Keratinocyte (primary cell): ENCODE data around the gene ANXA2R.

ENCODE experiments used
- EZH2 ChIP-seq: IDR thresholded peaks from one replicate; pipeline ENCODE4 v1.6.1; 2012; ENCODE audit warnings: inconsistent platforms, mild to moderate bottlenecking, low read length, moderate library complexity
- TF ChIP-seq, protein P1 (sequence below), 3 experiments: IDR thresholded peaks in 1 of 3; conservative IDR thresholded peaks in 1 of 3; optimal IDR thresholded peaks in 1 of 3; 2 replicates in 2 of 3; 3 replicates in 1 of 3; pipeline versions ENCODE3 to v1.5.1; 2011; ENCODE audit warnings: low read length in 3 of 3, mild to moderate bottlenecking in 3 of 3, moderate library complexity in 2 of 3, control low read depth in 1 of 3, inconsistent platforms in 1 of 3; ENCODE audit not compliant: insufficient read depth in 2 of 3; ENCODE audit errors: extremely low read depth in 1 of 3

DNA sequence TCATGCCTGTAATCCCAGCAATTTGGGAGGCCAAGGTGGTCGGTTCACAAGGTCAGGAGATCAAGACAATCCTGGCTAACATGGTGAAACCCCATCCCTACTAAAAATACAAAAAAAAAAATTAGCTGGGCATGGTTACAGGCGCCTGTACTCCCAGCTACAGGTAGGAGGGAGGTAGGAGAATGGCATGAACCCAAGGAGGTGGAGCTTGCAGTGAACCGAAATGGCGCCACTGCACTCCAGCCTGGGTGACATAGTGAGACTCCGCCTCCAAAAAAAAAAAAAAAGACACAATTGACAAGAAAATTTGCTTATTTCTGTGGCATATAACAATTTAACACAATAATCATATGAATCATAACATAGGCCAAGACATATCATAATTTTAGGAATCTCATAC is 45.3 kb upstream of the ANXA2R start:
- TF ChIP-seq, protein P1, sequence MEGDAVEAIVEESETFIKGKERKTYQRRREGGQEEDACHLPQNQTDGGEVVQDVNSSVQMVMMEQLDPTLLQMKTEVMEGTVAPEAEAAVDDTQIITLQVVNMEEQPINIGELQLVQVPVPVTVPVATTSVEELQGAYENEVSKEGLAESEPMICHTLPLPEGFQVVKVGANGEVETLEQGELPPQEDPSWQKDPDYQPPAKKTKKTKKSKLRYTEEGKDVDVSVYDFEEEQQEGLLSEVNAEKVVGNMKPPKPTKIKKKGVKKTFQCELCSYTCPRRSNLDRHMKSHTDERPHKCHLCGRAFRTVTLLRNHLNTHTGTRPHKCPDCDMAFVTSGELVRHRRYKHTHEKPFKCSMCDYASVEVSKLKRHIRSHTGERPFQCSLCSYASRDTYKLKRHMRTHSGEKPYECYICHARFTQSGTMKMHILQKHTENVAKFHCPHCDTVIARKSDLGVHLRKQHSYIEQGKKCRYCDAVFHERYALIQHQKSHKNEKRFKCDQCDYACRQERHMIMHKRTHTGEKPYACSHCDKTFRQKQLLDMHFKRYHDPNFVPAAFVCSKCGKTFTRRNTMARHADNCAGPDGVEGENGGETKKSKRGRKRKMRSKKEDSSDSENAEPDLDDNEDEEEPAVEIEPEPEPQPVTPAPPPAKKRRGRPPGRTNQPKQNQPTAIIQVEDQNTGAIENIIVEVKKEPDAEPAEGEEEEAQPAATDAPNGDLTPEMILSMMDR (optimal IDR thresholded peaks at IDR 0.05 in 1 of 3, IDR thresholded peaks at IDR 0.05 in 1 of 3, conservative IDR thresholded peaks at IDR 0.05 in 1 of 3; ENCODE audit: extremely low read depth in 1 of 3, insufficient read depth in 2 of 3, low read length in 3 of 3): no peak
- TF ChIP-seq EZH2: no peak
